Measurements from ENCODE around the gene SYCP2L. TPM values are rescaled to one million over a fixed set of nuclear protein-coding genes. Genes with fewer than 3 reads are reported as not detected.

SYCP2L gene
- total RNA-seq, 6 experiments from 2014 or later: 0.20 TPM; not detected in 5

DNA sequence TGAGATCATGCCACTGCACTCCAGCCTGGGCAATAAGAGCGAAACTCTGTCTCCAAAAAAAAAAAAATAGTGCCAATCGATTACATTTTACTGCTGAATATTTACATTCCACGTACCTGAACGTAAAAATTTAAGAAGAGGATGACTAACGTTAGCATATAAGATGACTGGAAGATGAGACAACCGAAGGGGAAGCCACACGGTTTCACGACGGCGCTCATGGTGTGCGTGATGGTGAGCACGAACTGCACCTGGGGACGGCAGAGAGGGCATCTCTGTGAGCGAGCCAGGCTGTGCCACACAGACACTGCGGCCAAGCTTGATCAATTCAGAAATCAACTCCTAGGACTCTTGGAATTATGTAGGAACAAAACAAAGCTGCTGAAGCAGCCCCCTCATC, 102.7 kb downstream of the SYCP2L start:
- no peaks in the 10 kb centered on the region for H3K36me3 ChIP-seq
- H3K4me1 ChIP-seq: no peaks in the 10 kb centered on the region
- ATAC-seq (no peak), DNase-seq (no peak)
- no peak overlapping the region for H3K4me3 ChIP-seq
- H3K9me3 ChIP-seq: no peaks in the 10 kb centered on the region
- 94% methylated on average over 15 of the region's 15 CpGs for WGBS (ENCODE audit: insufficient coverage, low coverage, low lambda C conversion rate, missing lambda C conversion rate)
- H3K27ac ChIP-seq: no peak overlapping the region
- H3K27me3 ChIP-seq: no peaks in the 10 kb centered on the region
- intact Hi-C loops (cut with DNase I): no loop called here
- TF ChIP-seq POLR2A (IDR thresholded peaks at IDR 0.05) (no peak), CTCF (IDR thresholded peaks at IDR 0.05) (no peak)

DNA sequence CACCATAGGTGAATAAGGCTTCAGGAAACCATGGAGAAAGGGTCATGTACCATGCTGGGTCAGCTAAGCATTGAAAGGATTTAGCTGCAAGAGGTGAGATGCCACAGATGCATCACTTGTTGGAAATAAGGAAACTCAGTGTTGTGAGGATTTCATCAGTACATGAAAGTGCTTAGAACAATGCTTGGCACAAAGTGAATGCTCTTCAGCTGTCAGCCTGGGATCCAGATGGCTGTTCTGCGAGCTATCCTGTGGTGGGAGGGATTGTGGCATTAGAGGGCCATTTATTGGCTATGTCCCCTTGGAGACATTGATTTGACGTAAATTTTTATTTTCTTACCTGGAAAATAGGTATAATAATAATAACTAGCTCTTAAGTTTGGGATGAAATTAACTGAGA, 104.3 kb downstream of the SYCP2L start:
- Histone ChIP-seq H3K27me3 (no peaks in the 10 kb centered on the region), H3K27ac (no peak overlapping the region), H3K36me3 (no peaks in the 10 kb centered on the region), H3K4me3 (no peak overlapping the region), H3K9me3 (no peaks in the 10 kb centered on the region), H3K4me1 (no peaks in the 10 kb centered on the region)
- intact Hi-C loops (cut with DNase I): no loop called here
- ATAC-seq (no peak), DNase-seq (no peak)
- 50% methylated on average over 2 of the region's 2 CpGs for WGBS (ENCODE audit: insufficient coverage, low coverage, low lambda C conversion rate, missing lambda C conversion rate)
- TF ChIP-seq POLR2A (IDR thresholded peaks at IDR 0.05) (no peak), CTCF (IDR thresholded peaks at IDR 0.05) (no peak)

DNA sequence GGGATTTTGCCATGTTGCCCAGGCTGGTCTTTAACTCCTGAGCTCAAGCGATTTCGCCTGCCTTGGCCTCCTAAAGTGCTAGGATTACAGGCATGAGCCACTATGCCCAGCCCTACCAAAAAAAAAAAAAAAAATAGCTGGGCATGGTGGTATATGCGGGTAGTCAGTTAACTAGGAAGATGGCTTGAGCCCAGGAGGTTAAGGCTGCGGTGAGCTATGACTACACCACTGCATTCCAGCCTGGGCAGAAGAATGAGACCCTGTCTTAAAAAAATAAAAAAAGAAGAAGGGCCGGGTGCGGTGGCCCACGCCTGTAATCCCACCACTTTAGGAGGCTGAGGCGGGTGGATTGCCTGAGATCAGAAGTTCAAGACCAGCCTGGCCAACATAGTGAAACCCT, 107.0 kb downstream of the SYCP2L start:
- intact Hi-C loops (cut with DNase I): no loop called here
- 94% methylated on average over 4 of the region's 8 CpGs for WGBS (ENCODE audit: insufficient coverage, low coverage, low lambda C conversion rate, missing lambda C conversion rate)
- no peak overlapping the region for H3K4me3 ChIP-seq

DNA sequence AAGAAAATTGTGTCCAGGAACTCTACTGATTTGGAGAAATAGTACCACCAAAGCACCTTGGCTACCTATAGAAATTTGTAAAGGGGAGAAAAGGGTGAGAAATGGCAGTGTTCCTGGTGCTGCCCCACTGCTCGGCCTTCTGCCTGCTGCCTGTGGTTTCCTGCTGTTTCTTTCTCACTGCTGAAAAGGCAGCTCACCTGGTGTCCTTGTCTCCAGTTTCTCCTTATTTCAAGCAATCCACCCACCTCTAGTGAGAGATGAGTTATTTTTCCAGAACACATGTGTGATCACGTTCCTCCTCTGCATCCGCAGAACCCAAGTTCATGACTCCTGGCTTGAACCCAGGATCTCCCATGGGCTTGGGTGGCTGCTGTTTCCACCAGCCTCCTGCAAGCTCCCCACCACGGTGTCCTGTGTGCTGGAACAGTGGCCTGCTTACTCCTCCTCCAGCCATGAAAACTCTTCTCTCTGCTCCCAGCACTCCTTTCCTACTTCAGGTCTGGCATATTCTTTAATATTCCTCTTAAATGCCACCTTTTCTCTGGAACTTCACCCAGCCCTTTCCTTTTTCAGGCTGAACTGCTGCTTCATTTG, 108.4 kb downstream of the SYCP2L start:
- Histone ChIP-seq H3K27me3 (no peaks in the 10 kb centered on the region), H3K9me3 (no peaks in the 10 kb centered on the region), H3K4me1 (peaks cover 0 to 8% (median 0%) of the 10 kb centered on the region in 4 donors), H3K27ac (no peak overlapping the region), H3K36me3 (no peaks in the 10 kb centered on the region), H3K4me3 (no peak overlapping the region)
- DNase-seq (no peak), ATAC-seq (no peak)
- 75% methylated on average over 2 of the region's 4 CpGs for whole genome bisulfite sequencing (ENCODE audit: insufficient coverage, low coverage, low lambda C conversion rate, missing lambda C conversion rate)
- intact Hi-C loops (cut with DNase I): no loop called here
- TF ChIP-seq CTCF (IDR thresholded peaks at IDR 0.05) (no peak), POLR2A (IDR thresholded peaks at IDR 0.05) (no peak)

More for the DNA sequence above, 107.0 kb downstream of the SYCP2L start:
- Histone ChIP-seq H3K27me3 (no peaks in the 10 kb centered on the region), H3K4me1 (no peaks in the 10 kb centered on the region), H3K27ac (no peak overlapping the region), H3K9me3 (no peaks in the 10 kb centered on the region), H3K36me3 (no peaks in the 10 kb centered on the region)
- no peak for DNase-seq
- TF ChIP-seq POLR2A (IDR thresholded peaks at IDR 0.05) (no peak), CTCF (IDR thresholded peaks at IDR 0.05) (no peak)
- no peak for ATAC-seq

DNA sequence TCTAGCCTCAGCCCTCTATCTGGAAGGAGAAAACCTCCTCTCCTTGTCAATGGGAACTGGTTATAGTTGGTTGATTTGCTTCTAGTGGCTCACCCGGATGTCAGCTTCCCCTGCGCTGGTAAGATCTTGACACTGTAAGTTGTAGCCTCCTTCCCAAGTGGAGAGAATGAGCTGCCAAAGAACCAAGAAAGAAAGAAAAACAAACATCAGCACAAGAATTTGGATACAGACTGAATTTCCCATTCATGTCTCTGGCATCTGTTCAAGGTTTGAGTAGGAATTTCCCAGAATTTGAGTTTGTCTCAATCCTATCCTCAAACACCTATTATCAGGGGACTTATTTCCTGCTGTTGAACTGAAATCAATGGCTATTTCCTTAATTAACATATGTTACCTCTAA, 113.1 kb downstream of the SYCP2L start:
- no peak overlapping the region for H3K4me3 ChIP-seq
- H3K27ac ChIP-seq: no peak overlapping the region
- H3K27me3 ChIP-seq: no peaks in the 10 kb centered on the region
- intact Hi-C loops (cut with DNase I): no loop called here
- ATAC-seq (peak in 2 of 4 donors; percentile 36 to 80), DNase-seq (no peak)
- no peaks in the 10 kb centered on the region for H3K36me3 ChIP-seq
- TF ChIP-seq CTCF (IDR thresholded peaks at IDR 0.05) (no peak), POLR2A (IDR thresholded peaks at IDR 0.05) (no peak)
- WGBS (ENCODE audit: insufficient coverage, low coverage, low lambda C conversion rate, missing lambda C conversion rate): 39% methylated on average over 2 of the region's 2 CpGs
- H3K4me1 ChIP-seq: peaks cover 0 to 8% (median 0%) of the 10 kb centered on the region in 4 donors
- H3K9me3 ChIP-seq: no peaks in the 10 kb centered on the region
